Endothelial cell of hepatic sinusoid (primary cell): ENCODE data around the gene TSPYL4.

Source experiments
- in situ Hi-C: cut with HindIII; loops from 2 replicates; pipeline ENCODE4 v1.10.0; 2017; ENCODE audit warnings: low sequenced_read_pairs

TSPYL4 gene

GRCh38 chr6:116238083-116238482 is 15.8 kb downstream of the TSPYL4 start:
- in situ Hi-C loops: no loop called here

GRCh38 chr6:116234689-116235088 is 19.2 kb downstream of the TSPYL4 start:
- in situ Hi-C loops: no loop called here

GRCh38 chr6:116229287-116229913 is 24.5 kb downstream of the TSPYL4 start:
- in situ Hi-C loops: no loop called here

- in situ Hi-C loops: no loop called here
Observed at GRCh38 chr6:116223355-116223754, 30.5 kb downstream of the TSPYL4 start.

GRCh38 chr6:116221911-116222310 is 32.0 kb downstream of the TSPYL4 start:
- in situ Hi-C loops: no loop called here

GRCh38 chr6:116221067-116221466 is 32.8 kb downstream of the TSPYL4 start:
- in situ Hi-C loops: no loop called here

GRCh38 chr6:116218866-116219265 is 35.0 kb downstream of the TSPYL4 start:
- in situ Hi-C loops: no loop called here

GRCh38 chr6:116218172-116218633 is 35.7 kb downstream of the TSPYL4 start:
- in situ Hi-C loops: no loop called here

GRCh38 chr6:116217069-116217468 is 36.8 kb downstream of the TSPYL4 start:
- in situ Hi-C loops: no loop called here

- in situ Hi-C loops: no loop called here
Observed at GRCh38 chr6:116215414-116215813, 38.5 kb downstream of the TSPYL4 start.

GRCh38 chr6:116214681-116215080 is 39.2 kb downstream of the TSPYL4 start:
- in situ Hi-C loops: no loop called here

GRCh38 chr6:116210750-116211425 is 43.0 kb downstream of the TSPYL4 start:
- in situ Hi-C loops: no loop called here

- in situ Hi-C loops: no loop called here
Observed at GRCh38 chr6:116210316-116210715, 43.6 kb downstream of the TSPYL4 start.

GRCh38 chr6:116208056-116208785 is 45.7 kb downstream of the TSPYL4 start:
- in situ Hi-C loops: no loop called here

- in situ Hi-C loops: no loop called here
Observed at GRCh38 chr6:116206231-116206903, 47.5 kb downstream of the TSPYL4 start.

- in situ Hi-C loops: no loop called here
Observed at GRCh38 chr6:116205281-116205680, 48.6 kb downstream of the TSPYL4 start.

GRCh38 chr6:116201538-116201937 is 52.3 kb downstream of the TSPYL4 start:
- in situ Hi-C loops: no loop called here

- in situ Hi-C loops: no loop called here
Observed at GRCh38 chr6:116200619-116201249, 53.1 kb downstream of the TSPYL4 start.
